ENCODE data around the gene RPP14.
"Not testable (repeated sequence)": the region's sequence is repeated elsewhere in the genome, so short reads cannot be mapped to it uniquely, and the experiment has no call there.

RPP14 gene

DNA sequence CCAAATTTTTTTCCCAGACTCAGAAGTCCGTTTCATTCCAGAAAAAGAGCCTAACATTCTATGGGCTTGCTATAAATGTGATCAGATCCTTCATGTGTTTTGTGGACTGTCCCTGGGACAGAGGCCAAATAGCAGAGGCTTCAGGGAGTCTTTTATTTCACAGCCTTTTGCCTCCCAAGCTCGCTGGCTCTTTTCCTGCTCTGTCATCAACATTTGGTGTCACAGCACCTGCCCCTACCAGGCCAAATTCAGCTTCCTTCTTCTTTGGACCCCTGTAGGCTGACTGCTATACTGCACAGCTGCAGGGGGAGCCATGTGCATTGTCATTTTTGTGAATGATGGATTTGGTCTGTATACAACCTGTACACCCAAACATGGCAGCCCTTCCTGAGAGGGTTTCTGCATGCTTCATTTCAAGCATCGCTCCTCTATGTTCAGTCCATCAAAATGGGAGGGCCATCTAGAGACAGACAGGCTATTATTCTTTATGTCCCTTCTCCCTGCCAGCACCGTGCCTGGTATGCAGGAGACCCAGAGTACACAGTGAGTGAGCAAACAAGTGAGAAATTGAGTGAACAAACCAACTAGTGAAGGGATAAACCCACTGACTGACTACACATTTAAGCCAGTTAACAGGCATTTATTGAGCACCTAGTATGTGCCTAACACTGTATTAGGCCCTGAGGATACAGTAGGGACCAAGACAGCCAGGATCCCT is 17.9 kb upstream of the RPP14 start:
- DNase-seq = no peak
- Histone ChIP-seq H3K4me3 (ENCODE audit: low read depth, low read length) (no peak overlapping the region), H3K27me3 (replicated peaks) (no peaks in the 10 kb centered on the region), H3K36me3 (replicated peaks) (no peaks in the 10 kb centered on the region), H3K27ac (no peak overlapping the region)
- TF ChIP-seq, protein P1, sequence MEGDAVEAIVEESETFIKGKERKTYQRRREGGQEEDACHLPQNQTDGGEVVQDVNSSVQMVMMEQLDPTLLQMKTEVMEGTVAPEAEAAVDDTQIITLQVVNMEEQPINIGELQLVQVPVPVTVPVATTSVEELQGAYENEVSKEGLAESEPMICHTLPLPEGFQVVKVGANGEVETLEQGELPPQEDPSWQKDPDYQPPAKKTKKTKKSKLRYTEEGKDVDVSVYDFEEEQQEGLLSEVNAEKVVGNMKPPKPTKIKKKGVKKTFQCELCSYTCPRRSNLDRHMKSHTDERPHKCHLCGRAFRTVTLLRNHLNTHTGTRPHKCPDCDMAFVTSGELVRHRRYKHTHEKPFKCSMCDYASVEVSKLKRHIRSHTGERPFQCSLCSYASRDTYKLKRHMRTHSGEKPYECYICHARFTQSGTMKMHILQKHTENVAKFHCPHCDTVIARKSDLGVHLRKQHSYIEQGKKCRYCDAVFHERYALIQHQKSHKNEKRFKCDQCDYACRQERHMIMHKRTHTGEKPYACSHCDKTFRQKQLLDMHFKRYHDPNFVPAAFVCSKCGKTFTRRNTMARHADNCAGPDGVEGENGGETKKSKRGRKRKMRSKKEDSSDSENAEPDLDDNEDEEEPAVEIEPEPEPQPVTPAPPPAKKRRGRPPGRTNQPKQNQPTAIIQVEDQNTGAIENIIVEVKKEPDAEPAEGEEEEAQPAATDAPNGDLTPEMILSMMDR (IDR thresholded peaks at IDR 0.05; ENCODE audit: low read depth, low read length, missing control alignments) = peak; percentile 44
- in situ Hi-C loops (cut with HindIII; ENCODE audit: low pct_ligation_motif_present, low sequenced_read_pairs) = loop anchor here (10.0 kb wide), 1 partner anchor 93 kb away; no protein-coding TSS in a partner anchor

DNA sequence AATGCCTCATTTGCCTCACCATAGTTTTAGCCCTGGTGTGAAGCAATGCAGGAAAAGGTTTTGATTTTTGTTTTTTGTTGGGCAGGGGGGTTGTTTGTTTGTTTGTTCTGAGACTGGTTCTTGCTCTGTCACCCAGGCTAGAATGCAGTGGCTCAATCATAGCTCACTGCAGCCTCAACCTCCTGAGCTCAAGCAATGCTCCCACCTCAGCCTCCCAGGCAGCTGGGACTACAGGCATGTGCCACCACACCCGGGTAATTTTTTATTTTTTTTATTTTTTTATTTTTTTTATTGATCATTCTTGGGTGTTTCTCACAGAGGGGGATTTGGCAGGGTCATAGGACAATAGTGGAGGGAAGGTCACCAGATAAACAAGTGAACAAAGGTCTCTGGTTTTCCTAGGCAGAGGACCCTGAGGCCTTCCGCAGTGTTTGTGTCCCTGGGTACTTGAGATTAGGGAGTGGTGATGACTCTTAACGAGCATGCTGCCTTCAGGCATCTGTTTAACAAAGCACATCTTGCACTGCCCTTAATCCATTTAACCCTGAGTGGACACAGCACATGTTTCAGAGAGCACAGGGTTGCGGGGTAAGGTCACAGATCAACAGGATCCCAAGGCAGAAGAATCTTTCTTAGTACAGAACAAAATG is 17.0 kb upstream of the RPP14 start:
- not testable (repeated sequence) for H3K36me3 ChIP-seq (replicated peaks); H3K27me3 ChIP-seq (replicated peaks); DNase-seq; H3K4me3 ChIP-seq (ENCODE audit: low read depth, low read length); H3K27ac ChIP-seq
- in situ Hi-C loops (cut with HindIII; ENCODE audit: low pct_ligation_motif_present, low sequenced_read_pairs) = loop anchor here (10.0 kb wide), 1 partner anchor 94 kb away; no protein-coding TSS in a partner anchor

GRCh38 chr3:58290446-58290845 is 15.6 kb upstream of the RPP14 start:
- in situ Hi-C loops (cut with HindIII; ENCODE audit: low pct_ligation_motif_present, low sequenced_read_pairs) = not testable (repeated sequence)

GRCh38 chr3:58291671-58292338 is 14.2 kb upstream of the RPP14 start:
- in situ Hi-C loops (cut with HindIII; ENCODE audit: low pct_ligation_motif_present, low sequenced_read_pairs) = no loop called here

More at GRCh38 chr3:58290446-58290845, 15.6 kb upstream of the RPP14 start:
- not testable (repeated sequence) for H3K27ac ChIP-seq; DNase-seq; H3K27me3 ChIP-seq (replicated peaks); H3K36me3 ChIP-seq (replicated peaks); H3K4me3 ChIP-seq (ENCODE audit: low read depth, low read length)

GRCh38 chr3:58292866-58293265 is 13.2 kb upstream of the RPP14 start:
- TF ChIP-seq, protein P1 (IDR thresholded peaks at IDR 0.05; ENCODE audit: low read depth, low read length, missing control alignments) = no peak
- DNase-seq = no peak
- Histone ChIP-seq H3K4me3 (ENCODE audit: low read depth, low read length) (no peak overlapping the region), H3K36me3 (replicated peaks) (no peaks in the 10 kb centered on the region), H3K27ac (no peak overlapping the region), H3K27me3 (replicated peaks) (no peaks in the 10 kb centered on the region)
- in situ Hi-C loops (cut with HindIII; ENCODE audit: low pct_ligation_motif_present, low sequenced_read_pairs) = no loop called here

More at GRCh38 chr3:58291671-58292338, 14.2 kb upstream of the RPP14 start:
- no peaks in the 10 kb centered on the region for H3K27me3 ChIP-seq (replicated peaks)
- TF ChIP-seq, protein P1 (IDR thresholded peaks at IDR 0.05; ENCODE audit: low read depth, low read length, missing control alignments) = no peak
- no peak for DNase-seq
- no peaks in the 10 kb centered on the region for H3K36me3 ChIP-seq (replicated peaks)
- H3K4me3 ChIP-seq (ENCODE audit: low read depth, low read length) = no peak overlapping the region
- no peak overlapping the region for H3K27ac ChIP-seq

GRCh38 chr3:58293516-58293915 is 12.5 kb upstream of the RPP14 start:
- H3K36me3 ChIP-seq (replicated peaks) = no peaks in the 10 kb centered on the region
- DNase-seq = no peak
- H3K4me3 ChIP-seq (ENCODE audit: low read depth, low read length) = no peak overlapping the region
- in situ Hi-C loops (cut with HindIII; ENCODE audit: low pct_ligation_motif_present, low sequenced_read_pairs) = no loop called here
- H3K27me3 ChIP-seq (replicated peaks) = no peaks in the 10 kb centered on the region
- H3K27ac ChIP-seq = no peak overlapping the region
- TF ChIP-seq, protein P1 (IDR thresholded peaks at IDR 0.05; ENCODE audit: low read depth, low read length, missing control alignments) = no peak
